DMS79 (cell line): ENCODE data around the gene GNAI3.

Experiments
- DNase-seq: peaks from one replicate; lab custom pipeline; 2025; lab: John Stamatoyannopoulos, UW

The GNAI3 gene

GRCh38 chr1:109661391-109661790 is 113.0 kb downstream of the GNAI3 start:
- DNase-seq, result no peak

- DNase-seq, result no peak
These were observed 116.3 kb downstream of the GNAI3 start for GRCh38 chr1:109664671-109665070.

GRCh38 chr1:109667452-109668122 is 119.2 kb downstream of the GNAI3 start, which contains the start of gene GSTM2:
TSS of gene GSTM2 (plus strand) at chr1:109668057. CDS start at chr1:109668116, 59 bp downstream.
- DNase-seq, result no peak
